Endometrial microvascular endothelial cells (primary cell): Measurements from ENCODE around the gene TMEM161B. TPM values are rescaled to one million over a fixed set of nuclear protein-coding genes. Genes with fewer than 3 reads are reported as not detected.
"Not testable (repeated sequence)": the region's sequence is repeated elsewhere in the genome, so short reads cannot be mapped to it uniquely, and the experiment has no call there.

Experiments
- in situ Hi-C: cut with HindIII; loops from 2 replicates; pipeline ENCODE4 v1.10.0; 2017; ENCODE audit warnings: low sequenced_read_pairs, low pct_unique_long_range_greater_than_20kb; ENCODE audit errors: inconsistent ontology term
- total RNA-seq: library from RNA; depleted of rRNA; stranded (reverse); fragments of >200 nt; gene quantifications from one replicate; pipeline ENCODE4 v1.2.3, GENCODE V29; 2015; ENCODE audit errors: inconsistent ontology term

The TMEM161B gene
- total RNA-seq, 1 donor from 2014 or later, result 9.7 TPM

GRCh38 chr5:88251048-88251711, 17.5 kb downstream of the TMEM161B start:
- in situ Hi-C loops, result no loop called here

- in situ Hi-C loops, result no loop called here
Observed at GRCh38 chr5:88250010-88250409, 18.6 kb downstream of the TMEM161B start.

- in situ Hi-C loops, result no loop called here
Observed at GRCh38 chr5:88248743-88249540, 19.7 kb downstream of the TMEM161B start.

GRCh38 chr5:88248094-88248493, 20.6 kb downstream of the TMEM161B start:
- in situ Hi-C loops, result no loop called here

- in situ Hi-C loops, result no loop called here
Observed at GRCh38 chr5:88245893-88246244, 22.8 kb downstream of the TMEM161B start.

- in situ Hi-C loops, result no loop called here
Observed at GRCh38 chr5:88245241-88245892, 23.3 kb downstream of the TMEM161B start.

- in situ Hi-C loops, result no loop called here
Observed at GRCh38 chr5:88244686-88245085, 24.0 kb downstream of the TMEM161B start.

GRCh38 chr5:88243493-88243892, 25.2 kb downstream of the TMEM161B start:
- in situ Hi-C loops, result not testable (repeated sequence)

- in situ Hi-C loops, result no loop called here
Observed at GRCh38 chr5:88238732-88239131, 29.9 kb downstream of the TMEM161B start.

GRCh38 chr5:88236866-88237642, 31.6 kb downstream of the TMEM161B start:
- in situ Hi-C loops, result no loop called here

- in situ Hi-C loops, result no loop called here
Observed at GRCh38 chr5:88235828-88236227, 32.8 kb downstream of the TMEM161B start.

- in situ Hi-C loops, result no loop called here
Observed at GRCh38 chr5:88235346-88235745, 33.3 kb downstream of the TMEM161B start.

- in situ Hi-C loops, result no loop called here
Observed at GRCh38 chr5:88230546-88231066, 38.0 kb downstream of the TMEM161B start.

GRCh38 chr5:88226881-88227450, 41.7 kb downstream of the TMEM161B start:
- in situ Hi-C loops, result no loop called here

- in situ Hi-C loops, result no loop called here
Observed at GRCh38 chr5:88214655-88215054, 54.0 kb downstream of the TMEM161B start.

- in situ Hi-C loops, result no loop called here
Observed at GRCh38 chr5:88207575-88207974, 61.1 kb downstream of the TMEM161B start.

GRCh38 chr5:88203981-88204750, 64.5 kb downstream of the TMEM161B start:
- in situ Hi-C loops, result no loop called here

GRCh38 chr5:88195636-88196035, 73.0 kb downstream of the TMEM161B start:
- in situ Hi-C loops, result no loop called here
